ENCODE measurements around the gene CTDP1.

The CTDP1 gene

GRCh38 chr18:79764131-79764530 lies 84.5 kb downstream of the CTDP1 start:
- TF ChIP-seq EZH2 (IDR thresholded peaks at IDR 0.05) (no peak), POLR2AphosphoS5 (IDR thresholded peaks at IDR 0.05; ENCODE audit: borderline replicate concordance, low read depth, low read length) (no peak), FOXP2 (optimal IDR thresholded peaks at IDR 0.05; ENCODE audit: control extremely low read depth, extremely low read length, insufficient read depth) (no peak)
- H3K9ac ChIP-seq (ENCODE audit: insufficient read length), result no peak overlapping the region
- no peak for DNase-seq (ENCODE audit: low read depth, low spot score)
- H3K9me3 ChIP-seq (ENCODE audit: low read depth, low read length), result no peaks in the 10 kb centered on the region
- no peak overlapping the region for H3K4me3 ChIP-seq
- no peak overlapping the region for H3K27ac ChIP-seq
- H3K36me3 ChIP-seq (ENCODE audit: insufficient read depth, low read length), result no peaks in the 10 kb centered on the region

GRCh38 chr18:79765491-79766245 lies 86.1 kb downstream of the CTDP1 start:
- Histone ChIP-seq H3K4me3 (no peak overlapping the region), H3K27ac (no peak overlapping the region)
- no peak for TF ChIP-seq EZH2 (IDR thresholded peaks at IDR 0.05)
- no peak for TF ChIP-seq FOXP2 (optimal IDR thresholded peaks at IDR 0.05; ENCODE audit: control extremely low read depth, extremely low read length, insufficient read depth)
- no peak for TF ChIP-seq POLR2AphosphoS5 (IDR thresholded peaks at IDR 0.05; ENCODE audit: borderline replicate concordance, low read depth, low read length)

GRCh38 chr18:79766308-79766707 lies 86.7 kb downstream of the CTDP1 start:
- no peak overlapping the region for H3K27ac ChIP-seq
- TF ChIP-seq FOXP2 (optimal IDR thresholded peaks at IDR 0.05; ENCODE audit: control extremely low read depth, extremely low read length, insufficient read depth) (no peak), EZH2 (IDR thresholded peaks at IDR 0.05) (no peak), POLR2AphosphoS5 (IDR thresholded peaks at IDR 0.05; ENCODE audit: borderline replicate concordance, low read depth, low read length) (no peak)

More at GRCh38 chr18:79765491-79766245, 86.1 kb downstream of the CTDP1 start:
- Histone ChIP-seq H3K36me3 (ENCODE audit: insufficient read depth, low read length) (no peaks in the 10 kb centered on the region), H3K9me3 (ENCODE audit: low read depth, low read length) (no peaks in the 10 kb centered on the region), H3K9ac (ENCODE audit: insufficient read length) (no peak overlapping the region)
- DNase-seq (ENCODE audit: low read depth, low spot score), result no peak

GRCh38 chr18:79768745-79769144 lies 89.1 kb downstream of the CTDP1 start:
- Histone ChIP-seq H3K36me3 (ENCODE audit: insufficient read depth, low read length) (no peaks in the 10 kb centered on the region), H3K9me3 (ENCODE audit: low read depth, low read length) (no peaks in the 10 kb centered on the region), H3K27ac (no peak overlapping the region), H3K4me3 (no peak overlapping the region), H3K9ac (ENCODE audit: insufficient read length) (no peak overlapping the region)
- no peak for DNase-seq (ENCODE audit: low read depth, low spot score)
- TF ChIP-seq POLR2AphosphoS5 (IDR thresholded peaks at IDR 0.05; ENCODE audit: borderline replicate concordance, low read depth, low read length) (no peak), EZH2 (IDR thresholded peaks at IDR 0.05) (no peak), FOXP2 (optimal IDR thresholded peaks at IDR 0.05; ENCODE audit: control extremely low read depth, extremely low read length, insufficient read depth) (no peak)

More at GRCh38 chr18:79766308-79766707, 86.7 kb downstream of the CTDP1 start:
- Histone ChIP-seq H3K36me3 (ENCODE audit: insufficient read depth, low read length) (no peaks in the 10 kb centered on the region), H3K9me3 (ENCODE audit: low read depth, low read length) (no peaks in the 10 kb centered on the region), H3K9ac (ENCODE audit: insufficient read length) (no peak overlapping the region), H3K4me3 (no peak overlapping the region)
- no peak for DNase-seq (ENCODE audit: low read depth, low spot score)

- no peak overlapping the region for H3K27ac ChIP-seq
These were observed 90.3 kb downstream of the CTDP1 start for GRCh38 chr18:79769698-79770500.

GRCh38 chr18:79770501-79770815 lies 90.9 kb downstream of the CTDP1 start:
- no peak overlapping the region for H3K27ac ChIP-seq
- no peak for DNase-seq (ENCODE audit: low read depth, low spot score)

More at GRCh38 chr18:79769698-79770500, 90.3 kb downstream of the CTDP1 start:
- Histone ChIP-seq H3K9ac (ENCODE audit: insufficient read length) (no peak overlapping the region), H3K36me3 (ENCODE audit: insufficient read depth, low read length) (no peaks in the 10 kb centered on the region), H3K9me3 (ENCODE audit: low read depth, low read length) (no peaks in the 10 kb centered on the region), H3K4me3 (no peak overlapping the region)
- DNase-seq (ENCODE audit: low read depth, low spot score), result no peak
- TF ChIP-seq FOXP2 (optimal IDR thresholded peaks at IDR 0.05; ENCODE audit: control extremely low read depth, extremely low read length, insufficient read depth) (no peak), EZH2 (IDR thresholded peaks at IDR 0.05) (no peak), POLR2AphosphoS5 (IDR thresholded peaks at IDR 0.05; ENCODE audit: borderline replicate concordance, low read depth, low read length) (no peak)

GRCh38 chr18:79770826-79771225 lies 91.2 kb downstream of the CTDP1 start:
- DNase-seq (ENCODE audit: low read depth, low spot score), result no peak
- H3K4me3 ChIP-seq, result no peak overlapping the region
- H3K27ac ChIP-seq, result no peak overlapping the region
- no peak overlapping the region for H3K9ac ChIP-seq (ENCODE audit: insufficient read length)
- no peaks in the 10 kb centered on the region for H3K36me3 ChIP-seq (ENCODE audit: insufficient read depth, low read length)
- no peaks in the 10 kb centered on the region for H3K9me3 ChIP-seq (ENCODE audit: low read depth, low read length)
- TF ChIP-seq FOXP2 (optimal IDR thresholded peaks at IDR 0.05; ENCODE audit: control extremely low read depth, extremely low read length, insufficient read depth) (no peak), EZH2 (IDR thresholded peaks at IDR 0.05) (no peak), POLR2AphosphoS5 (IDR thresholded peaks at IDR 0.05; ENCODE audit: borderline replicate concordance, low read depth, low read length) (no peak)

More at GRCh38 chr18:79770501-79770815, 90.9 kb downstream of the CTDP1 start:
- Histone ChIP-seq H3K9ac (ENCODE audit: insufficient read length) (no peak overlapping the region), H3K4me3 (no peak overlapping the region), H3K9me3 (ENCODE audit: low read depth, low read length) (no peaks in the 10 kb centered on the region), H3K36me3 (ENCODE audit: insufficient read depth, low read length) (no peaks in the 10 kb centered on the region)
- TF ChIP-seq POLR2AphosphoS5 (IDR thresholded peaks at IDR 0.05; ENCODE audit: borderline replicate concordance, low read depth, low read length) (no peak), FOXP2 (optimal IDR thresholded peaks at IDR 0.05; ENCODE audit: control extremely low read depth, extremely low read length, insufficient read depth) (no peak), EZH2 (IDR thresholded peaks at IDR 0.05) (no peak)

- no peaks in the 10 kb centered on the region for H3K9me3 ChIP-seq (ENCODE audit: low read depth, low read length)
- TF ChIP-seq EZH2 (IDR thresholded peaks at IDR 0.05) (no peak), FOXP2 (optimal IDR thresholded peaks at IDR 0.05; ENCODE audit: control extremely low read depth, extremely low read length, insufficient read depth) (no peak), POLR2AphosphoS5 (IDR thresholded peaks at IDR 0.05; ENCODE audit: borderline replicate concordance, low read depth, low read length) (no peak)
These were observed 92.0 kb downstream of the CTDP1 start for GRCh38 chr18:79771446-79772107.

More at GRCh38 chr18:79771446-79772107, 92.0 kb downstream of the CTDP1 start:
- no peak overlapping the region for H3K27ac ChIP-seq
- no peak overlapping the region for H3K9ac ChIP-seq (ENCODE audit: insufficient read length)
- no peak for DNase-seq (ENCODE audit: low read depth, low spot score)
- H3K36me3 ChIP-seq (ENCODE audit: insufficient read depth, low read length), result no peaks in the 10 kb centered on the region
- H3K4me3 ChIP-seq, result no peak overlapping the region
